ENCODE results near the gene WDR77. TPM values are rescaled to one million over a fixed set of nuclear protein-coding genes. Genes with fewer than 3 reads are reported as not detected.

The WDR77 gene
- total and polyA plus RNA-seq, 2 of the 13 experiments (the other 11 are each of a cell fraction or from before 2014, with no cell fraction given), result 90.6 to 108 TPM

- TF ChIP-seq ZNF430 (CRISPR knock-in tag; IDR thresholded peaks at IDR 0.05) (no peak), ZNF776 (CRISPR knock-in tag; IDR thresholded peaks at IDR 0.05) (no peak), HMGXB4 (CRISPR knock-in tag; IDR thresholded peaks at IDR 0.05; ENCODE audit: borderline replicate concordance in 1 of 2, low read depth in 1 of 2) (no peak), ZNF556 (CRISPR knock-in tag; IDR thresholded peaks at IDR 0.05; ENCODE audit: borderline replicate concordance) (no peak), HIVEP1 (CRISPR knock-in tag; IDR thresholded peaks at IDR 0.05) (no peak)
Measured at GRCh38 chr1:111486431-111486830, 37.4 kb upstream of the WDR77 start (continued).

- Histone ChIP-seq H4K20me1 (ENCODE audit: insufficient read depth, low read length) (no peaks in the 10 kb centered on the region), H2AFZ (ENCODE audit: low read length) (no peak overlapping the region), H3K4me2 (ENCODE audit: low read depth, low read length) (no peak overlapping the region), H3K27ac (ENCODE audit: extremely low read length, insufficient read depth, low read length) (no peak overlapping the region), H3K36me3 (replicated peaks in 1 of 2; ENCODE audit: control insufficient read depth in 1 of 2, insufficient read depth in 2 of 2, low read length in 2 of 2) (no peaks in the 10 kb centered on the region), H3K9ac (ENCODE audit: insufficient read depth, low read depth, low read length) (no peak overlapping the region), H3K4me3 (replicated peaks in 1 of 3; ENCODE audit: insufficient read depth in 1 of 3, low read depth in 2 of 3, low read length in 3 of 3) (no peak overlapping the region), H3K4me1 (ENCODE audit: insufficient read depth, low read length) (peaks cover 9% of the 10 kb centered on the region; the same call in 1 of the 2 replicates), H3K79me2 (ENCODE audit: insufficient read depth, low read length) (no peaks in the 10 kb centered on the region), H3K9me3 (ENCODE audit: low read length) (no peaks in the 10 kb centered on the region), H3K27me3 (ENCODE audit: control insufficient read depth in 1 of 2, insufficient read depth in 2 of 2, low read length in 2 of 2) (peaks cover 3 to 35% of the 10 kb centered on the region in 2 experiments; a peak in 3 of 5 replicates)
- ATAC-seq (no peak), FAIRE-seq (no peak), DNase-seq (ENCODE audit: low spot score) (no peak)
- ChIA-PET POLR2A (interaction anchor here (0.6 kb wide), 1 partner anchor 158 kb away, joined by 3 read pairs; no protein-coding TSS in a partner anchor), CTCF (ENCODE audit: low intra/inter-chr PET ratio, low total read pairs) (no interaction called here)
- BruUV-seq (replicated peaks), result no TSS peak
- in situ Hi-C loops (cut with HindIII; ENCODE audit: extremely low pct_ligation_motif_present, low pct_unique_long_range_greater_than_20kb) (loop anchor here (5.0 kb wide), 1 partner anchor 283 kb away; no protein-coding TSS in a partner anchor), intact Hi-C loops (cut with micrococcal nuclease; ENCODE audit: unreplicated experiment) (no loop called here)
- TF ChIP-seq ZNF788 (CRISPR knock-in tag; IDR thresholded peaks at IDR 0.05; ENCODE audit: borderline replicate concordance) (no peak), ZNF850 (CRISPR knock-in tag; conservative IDR thresholded peaks at IDR 0.05) (no peak), BRCA1 (CRISPR knock-in tag; IDR thresholded peaks at IDR 0.05) (no peak), HNF1A (IDR thresholded peaks at IDR 0.05; ENCODE audit: low read depth) (no peak), HNF1A (CRISPR knock-in tag; IDR thresholded peaks at IDR 0.05; ENCODE audit: borderline replicate concordance) (no peak), HINFP (CRISPR knock-in tag; IDR thresholded peaks at IDR 0.05; ENCODE audit: low read depth) (no peak), ZNF18 (CRISPR knock-in tag; IDR thresholded peaks at IDR 0.05; ENCODE audit: insufficient replicate concordance) (no peak), AGO1 (IDR thresholded peaks at IDR 0.05; ENCODE audit: low read depth, low read length, poor library complexity, severe bottlenecking) (no peak)
Measured at GRCh38 chr1:111484391-111485026, 35.5 kb upstream of the WDR77 start.

All from HepG2 (cell line).